Esophagus squamous epithelium (tissue), 5 donors: ENCODE measurements around the gene CRB1. TPM values are rescaled to one million over a fixed set of nuclear protein-coding genes. Genes with fewer than 3 reads are reported as not detected.

Experiments
- DNase-seq: peaks from one replicate; lab custom pipeline; 2025; lab: John Stamatoyannopoulos, UW
- H3K27ac ChIP-seq, 4 donors: fragments of 200-600 bp; sonication (generic); one replicate each; pipeline ENCODE4 v1.5.1; 2016 to 2019; ENCODE audit warnings: mild to moderate bottlenecking in 1 of 4
- H3K27me3 ChIP-seq, 4 donors: fragments of 200-600 bp; sonication (generic); 1 replicate in 3 of 4; 2 replicates in 1 of 4; pipeline versions ENCODE4 v1.5.1 to v1.6.0; 2017 to 2021; ENCODE audit warnings: antibody characterized with exemption in 1 of 4
- H3K36me3 ChIP-seq, 3 donors: fragments of 200-600 bp; sonication (generic); one replicate each; pipeline ENCODE4 v1.5.1; 2016 to 2019
- H3K4me1 ChIP-seq, 3 donors: fragments of 200-600 bp; sonication (generic); one replicate each; pipeline ENCODE4 v1.5.1; 2017 to 2019
- H3K4me3 ChIP-seq, 4 donors: fragments of 200-600 bp; sonication (generic); 1 replicate in 3 of 4; 2 replicates in 1 of 4; pipeline ENCODE4 v1.5.1; 2016 to 2019; ENCODE audit warnings: mild to moderate bottlenecking in 2 of 4, moderate library complexity in 1 of 4
- H3K9me3 ChIP-seq, 3 donors: fragments of 200-600 bp; sonication (generic); one replicate each; pipeline ENCODE4 v1.5.1; 2016 to 2019
- POLR2A ChIP-seq, 4 donors: fragments of 450-650 bp; IDR thresholded peaks; one replicate each; pipeline ENCODE4 v1.6.1; 2017; ENCODE audit warnings: antibody characterized with exemption in 4 of 4, mild to moderate bottlenecking in 4 of 4, moderate library complexity in 3 of 4
- WGBS, 2 donors: methylation state at CpG; one replicate each; pipeline ENCODE4 v1.1.5; 2018; 5-methylcytosine and 5-hydroxymethylcytosine counted together
- intact Hi-C: fragments of 100-400 bp; cut with DNase I; formaldehyde crosslinking; loops from one replicate; pipeline ENCODE4 v1.15.0; 2022
- total RNA-seq, 4 donors: library from RNA; depleted of rRNA; stranded (reverse); fragments of >200 nt; gene quantifications; one replicate each; pipeline ENCODE4 v1.1.0, GENCODE V29; 2016
- TF ChIP-seq, protein P1 (sequence below), 6 experiments: fragments of 450-650 bp in 4 of 6; fragments of 200-600 bp in 2 of 6; sonication (generic) in 2 of 6; IDR thresholded peaks; one replicate each; pipeline ENCODE4 v1.5.1; 2016 to 2019; ENCODE audit warnings: antibody characterized with exemption in 6 of 6, mild to moderate bottlenecking in 4 of 6, moderate library complexity in 4 of 6
- donor health status: DM: yes; HTN: yes; CAD: no.

CRB1 gene
- total RNA-seq, 4 donors from 2014 or later, result 0.19 TPM; not detected in 3

GRCh38 chr1:197467881-197468280, 199.8 kb downstream of the CRB1 start:
- WGBS, 2 donors, result 100% methylated on average over 1 of the region's 1 CpG
- no peak for TF ChIP-seq POLR2A (IDR thresholded peaks at IDR 0.05)
- TF ChIP-seq, protein P1, sequence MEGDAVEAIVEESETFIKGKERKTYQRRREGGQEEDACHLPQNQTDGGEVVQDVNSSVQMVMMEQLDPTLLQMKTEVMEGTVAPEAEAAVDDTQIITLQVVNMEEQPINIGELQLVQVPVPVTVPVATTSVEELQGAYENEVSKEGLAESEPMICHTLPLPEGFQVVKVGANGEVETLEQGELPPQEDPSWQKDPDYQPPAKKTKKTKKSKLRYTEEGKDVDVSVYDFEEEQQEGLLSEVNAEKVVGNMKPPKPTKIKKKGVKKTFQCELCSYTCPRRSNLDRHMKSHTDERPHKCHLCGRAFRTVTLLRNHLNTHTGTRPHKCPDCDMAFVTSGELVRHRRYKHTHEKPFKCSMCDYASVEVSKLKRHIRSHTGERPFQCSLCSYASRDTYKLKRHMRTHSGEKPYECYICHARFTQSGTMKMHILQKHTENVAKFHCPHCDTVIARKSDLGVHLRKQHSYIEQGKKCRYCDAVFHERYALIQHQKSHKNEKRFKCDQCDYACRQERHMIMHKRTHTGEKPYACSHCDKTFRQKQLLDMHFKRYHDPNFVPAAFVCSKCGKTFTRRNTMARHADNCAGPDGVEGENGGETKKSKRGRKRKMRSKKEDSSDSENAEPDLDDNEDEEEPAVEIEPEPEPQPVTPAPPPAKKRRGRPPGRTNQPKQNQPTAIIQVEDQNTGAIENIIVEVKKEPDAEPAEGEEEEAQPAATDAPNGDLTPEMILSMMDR (IDR thresholded peaks at IDR 0.05), result no peak
- H3K4me3 ChIP-seq, result no peak overlapping the region
- no peaks in the 10 kb centered on the region for H3K36me3 ChIP-seq
- no peak for DNase-seq
- no peak overlapping the region for H3K27ac ChIP-seq
- intact Hi-C loops, result no loop called here
- H3K4me1 ChIP-seq, result no peaks in the 10 kb centered on the region
- no peaks in the 10 kb centered on the region for H3K9me3 ChIP-seq
- no peaks in the 10 kb centered on the region for H3K27me3 ChIP-seq

- WGBS, 2 donors, result 79 to 80% methylated on average over 9 of the region's 9 CpGs
- H3K27ac ChIP-seq, result no peak overlapping the region
These were observed 200.6 kb downstream of the CRB1 start for GRCh38 chr1:197468543-197469175.

GRCh38 chr1:197469620-197470210, 201.7 kb downstream of the CRB1 start:
- no peak overlapping the region for H3K4me3 ChIP-seq
- intact Hi-C loops, result no loop called here
- 45 to 49% methylated on average over 7 of the region's 7 CpGs for WGBS, 2 donors
- TF ChIP-seq POLR2A (IDR thresholded peaks at IDR 0.05), result no peak
- TF ChIP-seq, protein P1 (IDR thresholded peaks at IDR 0.05), result no peak
- no peaks in the 10 kb centered on the region for H3K9me3 ChIP-seq
- H3K4me1 ChIP-seq, result no peaks in the 10 kb centered on the region
- no peaks in the 10 kb centered on the region for H3K36me3 ChIP-seq
- H3K27me3 ChIP-seq, result no peaks in the 10 kb centered on the region
- DNase-seq, result no peak
- no peak overlapping the region for H3K27ac ChIP-seq

More at GRCh38 chr1:197468543-197469175, 200.6 kb downstream of the CRB1 start:
- intact Hi-C loops, result no loop called here
- no peak for DNase-seq
- Histone ChIP-seq H3K9me3 (no peaks in the 10 kb centered on the region), H3K4me1 (no peaks in the 10 kb centered on the region), H3K36me3 (no peaks in the 10 kb centered on the region), H3K27me3 (no peaks in the 10 kb centered on the region), H3K4me3 (no peak overlapping the region)
- TF ChIP-seq POLR2A (IDR thresholded peaks at IDR 0.05), result no peak
- TF ChIP-seq, protein P1 (IDR thresholded peaks at IDR 0.05), result no peak

GRCh38 chr1:197470330-197470729, 202.3 kb downstream of the CRB1 start:
- no peak overlapping the region for H3K27ac ChIP-seq
- H3K27me3 ChIP-seq, result no peaks in the 10 kb centered on the region
- H3K4me3 ChIP-seq, result no peak overlapping the region
- intact Hi-C loops, result no loop called here
- no peaks in the 10 kb centered on the region for H3K9me3 ChIP-seq
- no peaks in the 10 kb centered on the region for H3K36me3 ChIP-seq
- 81 to 91% methylated on average over 1 of the region's 1 CpG for WGBS, 2 donors
- no peaks in the 10 kb centered on the region for H3K4me1 ChIP-seq
- DNase-seq, result no peak
- no peak for TF ChIP-seq POLR2A (IDR thresholded peaks at IDR 0.05)
- TF ChIP-seq, protein P1 (IDR thresholded peaks at IDR 0.05), result no peak

GRCh38 chr1:197471248-197471985, 203.4 kb downstream of the CRB1 start:
- no peaks in the 10 kb centered on the region for H3K4me1 ChIP-seq
- no peaks in the 10 kb centered on the region for H3K36me3 ChIP-seq
- WGBS, 2 donors, result 50 to 51% methylated on average over 9 of the region's 9 CpGs
- no peak for DNase-seq
- intact Hi-C loops, result no loop called here
- TF ChIP-seq, protein P1 (IDR thresholded peaks at IDR 0.05), result no peak
- TF ChIP-seq POLR2A (IDR thresholded peaks at IDR 0.05), result no peak
- no peak overlapping the region for H3K4me3 ChIP-seq
- no peaks in the 10 kb centered on the region for H3K9me3 ChIP-seq
- H3K27ac ChIP-seq, result no peak overlapping the region
- H3K27me3 ChIP-seq, result no peaks in the 10 kb centered on the region
